ENCODE measurements around the gene NFE2L3. TPM values are rescaled to one million over a fixed set of nuclear protein-coding genes. Genes with fewer than 3 reads are reported as not detected.

Gene NFE2L3
- total RNA-seq, 1 experiment from 2014 or later, result 8.5 TPM

GRCh38 chr7:26200038-26200443 lies 48.0 kb downstream of the NFE2L3 start:
- Histone ChIP-seq H3K27me3 (replicated peaks; ENCODE audit: insufficient read depth, low read depth, low read length, poor library complexity) (no peaks in the 10 kb centered on the region), H3K9me3 (ENCODE audit: low read depth, low read length, poor library complexity, severe bottlenecking) (no peaks in the 10 kb centered on the region), H3K27ac (ENCODE audit: low read depth, low read length, poor library complexity, severe bottlenecking) (peak overlapping the region; percentile 100), H3K36me3 (ENCODE audit: insufficient read depth, low read length, poor library complexity, severe bottlenecking) (peaks cover 57% of the 10 kb centered on the region), H3K4me3 (ENCODE audit: low read depth, low read length, poor library complexity, severe bottlenecking) (peak overlapping the region; percentile 91), H3K4me1 (ENCODE audit: insufficient read depth, low read length, poor library complexity, severe bottlenecking) (peaks cover 24% of the 10 kb centered on the region)
- intact Hi-C loops (cut with micrococcal nuclease; ENCODE audit: unreplicated experiment), result loop anchor here (1.0 to 5.0 kb wide), 2 partner anchors 258 to 338 kb away; no protein-coding TSS in a partner anchor
- TF ChIP-seq EZH2 (IDR thresholded peaks at IDR 0.05; ENCODE audit: borderline replicate concordance, low read depth, low read length, poor library complexity, severe bottlenecking), result no peak
- no peak for TF ChIP-seq CTCF (conservative IDR thresholded peaks at IDR 0.05; ENCODE audit: low read depth, low read length)
- DNase-seq (ENCODE audit: low spot score), result peak; percentile 81
- CTCF ChIA-PET, result interaction anchor here (0.7 kb wide), 1 partner anchor 37 kb away, joined by 3 read pairs; no protein-coding TSS in a partner anchor
- POLR2A ChIA-PET (ENCODE audit: low non-redundant PET), result interaction anchor here (0.6 to 0.7 kb wide), 3 partner anchors 20 to 166 kb away, joined by 3 to 5 read pairs (median 4); no protein-coding TSS in a partner anchor
- BruUV-seq (replicated peaks), result no TSS peak

GRCh38 chr7:26200444-26201246 lies 48.6 kb downstream of the NFE2L3 start, which contains the start of gene HNRNPA2B1:
Gene HNRNPA2B1 (minus strand): TSS chr7:26200746. CDS start chr7:26200577, 169 bp downstream.
- DNase-seq (ENCODE audit: low spot score), result peak; percentile 98
- POLR2A ChIA-PET (ENCODE audit: low non-redundant PET), result interaction anchor here (0.5 to 0.7 kb wide), 4 partner anchors 13 to 140 kb away, joined by 3 to 5 read pairs (median 4); no protein-coding TSS in a partner anchor
- Histone ChIP-seq H3K36me3 (ENCODE audit: insufficient read depth, low read length, poor library complexity, severe bottlenecking) (peaks cover 55% of the 10 kb centered on the region), H3K4me1 (ENCODE audit: insufficient read depth, low read length, poor library complexity, severe bottlenecking) (peaks cover 24% of the 10 kb centered on the region), H3K9me3 (ENCODE audit: low read depth, low read length, poor library complexity, severe bottlenecking) (no peaks in the 10 kb centered on the region), H3K4me3 (ENCODE audit: low read depth, low read length, poor library complexity, severe bottlenecking) (peak within 1 kb of the TSS; percentile 91), H3K27me3 (replicated peaks; ENCODE audit: insufficient read depth, low read depth, low read length, poor library complexity) (no peaks in the 10 kb centered on the region), H3K27ac (ENCODE audit: low read depth, low read length, poor library complexity, severe bottlenecking) (peak within 1 kb of the TSS; percentile 100)
- CTCF ChIA-PET, result interaction anchor here (0.7 kb wide), 1 partner anchor 36 kb away, joined by 3 read pairs; no protein-coding TSS in a partner anchor
- TF ChIP-seq CTCF (conservative IDR thresholded peaks at IDR 0.05; ENCODE audit: low read depth, low read length) (0 out of 2 replicates have a peak, but pooled peaks have one; percentile 18), EZH2 (IDR thresholded peaks at IDR 0.05; ENCODE audit: borderline replicate concordance, low read depth, low read length, poor library complexity, severe bottlenecking) (no peak)
- no TSS peak for BruUV-seq (replicated peaks)
- intact Hi-C loops (cut with micrococcal nuclease; ENCODE audit: unreplicated experiment), result loop anchor here (1.0 to 5.0 kb wide), 2 partner anchors 258 to 338 kb away; no protein-coding TSS in a partner anchor

GRCh38 chr7:26201247-26202018 lies 49.4 kb downstream of the NFE2L3 start, which contains the start of gene CBX3:
Gene CBX3 (plus strand): TSS chr7:26201745. CDS start chr7:26202999, 1,254 bp downstream.
- ChIA-PET POLR2A (ENCODE audit: low non-redundant PET) (interaction anchor here (0.5 to 0.6 kb wide), 4 partner anchors 14 to 148 kb away, joined by 3 to 4 read pairs (median 3); no protein-coding TSS in a partner anchor), CTCF (interaction anchor here (0.6 kb wide), 1 partner anchor 52 kb away, joined by 5 read pairs; no protein-coding TSS in a partner anchor)
- no peak for TF ChIP-seq EZH2 (IDR thresholded peaks at IDR 0.05; ENCODE audit: borderline replicate concordance, low read depth, low read length, poor library complexity, severe bottlenecking)
- TF ChIP-seq CTCF (conservative IDR thresholded peaks at IDR 0.05; ENCODE audit: low read depth, low read length), result no peak
- intact Hi-C loops (cut with micrococcal nuclease; ENCODE audit: unreplicated experiment), result loop anchor here (5.0 kb wide), 1 partner anchor 259 kb away; no protein-coding TSS in a partner anchor
- H3K9me3 ChIP-seq (ENCODE audit: low read depth, low read length, poor library complexity, severe bottlenecking), result no peaks in the 10 kb centered on the region
- peaks cover 24% of the 10 kb centered on the region for H3K4me1 ChIP-seq (ENCODE audit: insufficient read depth, low read length, poor library complexity, severe bottlenecking)
- H3K27ac ChIP-seq (ENCODE audit: low read depth, low read length, poor library complexity, severe bottlenecking), result peak within 1 kb of the TSS; percentile 100
- H3K4me3 ChIP-seq (ENCODE audit: low read depth, low read length, poor library complexity, severe bottlenecking), result peak within 1 kb of the TSS; percentile 91
- no peaks in the 10 kb centered on the region for H3K27me3 ChIP-seq (replicated peaks; ENCODE audit: insufficient read depth, low read depth, low read length, poor library complexity)
- peak; percentile 97 for DNase-seq (ENCODE audit: low spot score)
- BruUV-seq (replicated peaks), result no TSS peak
- peaks cover 55% of the 10 kb centered on the region for H3K36me3 ChIP-seq (ENCODE audit: insufficient read depth, low read length, poor library complexity, severe bottlenecking)

Data from A673 (cell line).